A549 (cell line): Measurements from ENCODE around the gene AGRP. TPM values are rescaled to one million over a fixed set of nuclear protein-coding genes. Genes with fewer than 3 reads are reported as not detected.

ENCODE experiments used
- ATAC-seq, 2 experiments: fragments of 200-7000 bp in 1 of 2; fragments of >200 bp in 1 of 2; cut with Nextera tagmentation in 1 of 2; cut with Tn5 transposase in 1 of 2; 3 replicates each; pipeline versions ENCODE4 v1.8.0 to v1.9.1; 2018 to 2020; ENCODE audit warnings: mild to moderate bottlenecking in 1 of 2, moderate library complexity in 1 of 2
- CTCF ChIA-PET: fragments of 300-600 bp; sonication (Branson Sonifier 250); formaldehyde crosslinking; extraction: SDS; loops from one replicate; lab custom pipeline; 2021; ENCODE audit warnings: antibody characterized with exemption, inconsistent platforms; lab: Yijun Ruan, JAX
- POLR2A ChIA-PET: fragments of 350-600 bp; formaldehyde crosslinking; extraction: SDS; loops from one replicate; lab custom pipeline; 2021; ENCODE audit warnings: antibody characterized with exemption, inconsistent platforms; lab: Yijun Ruan, JAX
- DNase-seq, 2 experiments: peaks; one replicate each; pipeline versions ENCODE4 v3.0.0 to v3.0.0-alpha.2; 2011 to 2016; ENCODE audit warnings: low read depth in 1 of 2, low spot score in 1 of 2
- FAIRE-seq: peaks from 2 replicates; lab custom pipeline; 2011; peaks lifted over from hg19 to GRCh38; lab: Jason Lieb, UNC
- H3K27ac ChIP-seq, 2 experiments: fragments of >200 bp; sonication (Bioruptor Twin); formaldehyde crosslinking; 3 replicates each; pipeline ENCODE4 v1.5.1; 2016 to 2017
- H3K4me1 ChIP-seq: fragments of >200 bp; sonication (Bioruptor Twin); formaldehyde crosslinking; 3 replicates; pipeline ENCODE4 v1.6.1; 2016
- H3K4me2 ChIP-seq: fragments of >200 bp; sonication (Bioruptor Twin); formaldehyde crosslinking; 3 replicates; pipeline ENCODE4 v1.6.1; 2016
- H3K4me3 ChIP-seq: fragments of >200 bp; sonication (Bioruptor Twin); formaldehyde crosslinking; 3 replicates; pipeline ENCODE4 v1.5.1; 2016
- H3K9me3 ChIP-seq: fragments of >200 bp; sonication (Bioruptor Twin); formaldehyde crosslinking; 3 replicates; pipeline ENCODE4 v1.6.1; 2016
- BCL3 ChIP-seq: fragments of >200 bp; sonication (Bioruptor Twin); formaldehyde crosslinking; IDR thresholded peaks from 3 replicates; pipeline ENCODE4 v1.6.1; 2016
- CHD2 ChIP-seq: fragments of 150-350 bp; IDR thresholded peaks from 2 replicates; pipeline ENCODE4 v1.6.1; 2014; ENCODE audit warnings: low read length; ENCODE audit not compliant: partially characterized antibody
- EHMT2 ChIP-seq: fragments of 200-600 bp; sonication (generic); IDR thresholded peaks from 2 replicates; pipeline ENCODE4 v1.6.1; 2016; ENCODE audit warnings: antibody characterized with exemption, low read depth, mild to moderate bottlenecking, moderate library complexity
- EP300 ChIP-seq, 2 experiments: fragments of >200 bp; sonication (Bioruptor Twin); formaldehyde crosslinking; IDR thresholded peaks; 2 replicates in 1 of 2; 3 replicates in 1 of 2; pipeline ENCODE4 v1.6.1; 2016 to 2017
- FOSL2 ChIP-seq, 2 experiments: fragments of 450-650 bp in 1 of 2; fragments of >200 bp in 1 of 2; sonication (Bioruptor Twin) in 1 of 2; formaldehyde crosslinking; IDR thresholded peaks; 2 replicates each; pipeline versions ENCODE4 v1.5.0 to v1.6.1; 2016 to 2020; ENCODE audit warnings: mild to moderate bottlenecking in 1 of 2, moderate library complexity in 1 of 2
- HEYL ChIP-seq: fragments of 250-450 bp; sonication (Bioruptor Pico); IDR thresholded peaks from 2 replicates; pipeline ENCODE4 v1.8.0; 2021; ENCODE audit warnings: mild to moderate bottlenecking, moderate library complexity
- JUN ChIP-seq, 2 experiments: fragments of >200 bp; sonication (Bioruptor Twin); formaldehyde crosslinking; IDR thresholded peaks; 2 replicates in 1 of 2; 3 replicates in 1 of 2; pipeline ENCODE4 v1.6.1; 2016 to 2017
- KDM5A ChIP-seq: fragments of 200-600 bp; sonication (generic); IDR thresholded peaks from 2 replicates; pipeline ENCODE4 v1.6.1; 2016; ENCODE audit warnings: antibody characterized with exemption, mild to moderate bottlenecking
- MAX ChIP-seq: IDR thresholded peaks from 2 replicates; pipeline ENCODE4 v1.6.1; 2012
- RAD21 ChIP-seq, 2 experiments: fragments of >200 bp in 1 of 2; sonication (Bioruptor Twin) in 1 of 2; formaldehyde crosslinking in 1 of 2; IDR thresholded peaks in 1 of 2; conservative IDR thresholded peaks in 1 of 2; 2 replicates in 1 of 2; 3 replicates in 1 of 2; pipeline ENCODE4 v1.6.1; 2012 to 2018; ENCODE audit warnings: inconsistent platforms in 1 of 2
- RFX5 ChIP-seq: fragments of 450-650 bp; IDR thresholded peaks from 2 replicates; pipeline ENCODE4 v1.7.1; 2014; ENCODE audit warnings: antibody characterized with exemption, mild to moderate bottlenecking, moderate library complexity
- RNF2 ChIP-seq: fragments of 200-600 bp; sonication (generic); IDR thresholded peaks from 2 replicates; pipeline ENCODE4 v1.6.1; 2016; ENCODE audit warnings: low read depth, mild to moderate bottlenecking, antibody characterized with exemption, moderate library complexity, borderline replicate concordance
- ZC3H11A ChIP-seq: fragments of 450-650 bp; IDR thresholded peaks from 2 replicates; pipeline ENCODE4 v1.6.1; 2014; ENCODE audit warnings: antibody characterized with exemption, mild to moderate bottlenecking
- ZFP36 ChIP-seq: fragments of 450-650 bp; IDR thresholded peaks from 2 replicates; pipeline ENCODE4 v1.6.1; 2014; ENCODE audit warnings: borderline replicate concordance; ENCODE audit not compliant: partially characterized antibody
- ZNF302 ChIP-seq: fragments of 250-450 bp; sonication (Bioruptor Pico); IDR thresholded peaks from 2 replicates; pipeline ENCODE4 v1.9.0; 2021; ENCODE audit warnings: inconsistent platforms, mild to moderate bottlenecking, moderate library complexity
- WGBS: methylation state at CpG from one replicate; pipeline ENCODE4 v1.1.6; 2017; ENCODE audit errors: missing lambda C conversion rate; 5-methylcytosine and 5-hydroxymethylcytosine counted together
- polyA plus RNA-seq, 4 experiments: library from polyadenylated mRNA; depleted of rRNA in 3 of 4; stranded (reverse); fragments of >200 nt; fragmentation: RNase III in 1 of 4; extraction: RNeasy Plus Mini Kit Qiagen cat#74134 plus additional on column Dnase treatment in 1 of 4; gene quantifications; 2 replicates in 3 of 4; 3 replicates in 1 of 4; pipeline ENCODE4 v1.2.3, GENCODE V29; 2011 to 2017
- TF ChIP-seq, protein P1 (sequence below): IDR thresholded peaks from 2 replicates; pipeline ENCODE4 v1.6.1; 2012

AGRP gene
- polyA plus RNA-seq, 2 of the 4 experiments (the other 2 are of a cell fraction) = not detected

DNA sequence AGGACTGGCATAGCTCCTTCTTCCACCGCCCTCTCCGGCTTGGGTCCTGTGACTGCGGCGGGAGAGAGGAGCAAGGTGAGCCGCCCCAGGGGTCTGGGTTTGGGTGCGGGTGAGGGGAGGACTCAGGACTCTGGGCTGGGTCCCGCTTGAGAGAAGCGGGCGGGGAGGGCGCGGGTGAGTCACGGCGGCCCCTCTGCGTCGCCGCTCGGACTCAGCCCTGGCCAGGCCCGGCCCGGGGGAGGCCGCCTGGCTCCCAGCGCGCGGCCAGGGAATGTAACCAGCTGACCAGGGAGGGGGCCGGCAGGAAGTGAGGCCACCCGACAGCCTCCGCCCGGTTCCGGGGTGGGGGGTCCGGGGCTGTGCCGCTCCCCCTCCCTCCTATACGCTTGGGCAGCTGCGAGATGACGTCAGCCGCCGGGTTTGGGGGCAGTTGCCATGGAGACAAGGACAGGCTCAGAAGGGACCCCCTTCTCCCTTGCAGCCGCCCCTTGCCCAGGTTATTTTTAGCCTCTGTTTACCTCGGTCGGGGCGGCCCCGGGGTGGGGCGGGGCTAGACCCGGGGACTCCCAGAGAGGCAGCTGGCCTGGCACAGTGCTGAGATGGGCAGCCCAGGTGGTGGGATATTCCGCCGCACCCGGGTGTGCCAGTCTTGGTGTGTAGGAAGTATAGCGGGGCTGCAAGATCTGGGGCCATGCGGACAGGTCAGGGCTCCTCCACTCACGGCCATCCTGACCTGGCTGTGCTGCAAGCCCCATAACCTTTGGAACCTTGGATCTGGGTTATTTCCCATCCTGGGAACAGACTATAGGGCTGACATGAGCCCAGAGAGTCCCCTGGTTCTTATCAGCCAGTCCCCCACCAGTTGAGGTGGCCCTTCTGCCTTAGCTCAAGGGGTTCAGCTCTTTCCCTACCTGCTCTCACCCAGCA, 46.9 kb upstream of the AGRP start:
- WGBS = 29% methylated on average over 20 of the region's 48 CpGs
- Histone ChIP-seq H3K27ac (peak overlapping the region; percentile 81 to 93), H3K4me2 (peak overlapping the region; percentile 89), H3K4me1 (peaks cover 43% of the 10 kb centered on the region), H3K9me3 (no peaks in the 10 kb centered on the region), H3K4me3 (peak overlapping the region; percentile 73)
- ChIA-PET CTCF (interaction anchor here (0.6 to 22.1 kb wide), 10 partner anchors 7 to 137 kb away, joined by 3 to 301 read pairs (median 6); partner anchors contain the start of genes ATP6V0D1, CARMIL2 and CTCF), POLR2A (interaction anchor here (0.7 to 1.2 kb wide), 3 partner anchors 9 to 130 kb away, joined by 4 to 5 read pairs (median 4); partner anchors contain the start of gene ACD)
- FAIRE-seq (no peak), ATAC-seq (peak; percentile 17 to 60; a peak in 3 of 6 replicates), DNase-seq (no peak)
- TF ChIP-seq HEYL (no peak), BCL3 (0 out of 3 replicates have a peak, but pooled peaks have one; percentile 33), EP300 (IDR thresholded peaks at IDR 0.05) (no peak), JUN (IDR thresholded peaks at IDR 0.05) (0 out of 5 replicates have a peak, but pooled peaks of 1 of the 2 experiments have one; percentile 42), KDM5A (no peak), RNF2 (no peak), ZC3H11A (no peak), RAD21 (conservative IDR thresholded peaks at IDR 0.05 in 1 of 2, IDR thresholded peaks at IDR 0.05 in 1 of 2) (no peak), EHMT2 (no peak), CHD2 (no peak), RFX5 (no peak), FOSL2 (IDR thresholded peaks at IDR 0.05) (no peak), FOSL2 (CRISPR knock-in tag; IDR thresholded peaks at IDR 0.05) (peak; percentile 55)
- TF ChIP-seq, protein P1, sequence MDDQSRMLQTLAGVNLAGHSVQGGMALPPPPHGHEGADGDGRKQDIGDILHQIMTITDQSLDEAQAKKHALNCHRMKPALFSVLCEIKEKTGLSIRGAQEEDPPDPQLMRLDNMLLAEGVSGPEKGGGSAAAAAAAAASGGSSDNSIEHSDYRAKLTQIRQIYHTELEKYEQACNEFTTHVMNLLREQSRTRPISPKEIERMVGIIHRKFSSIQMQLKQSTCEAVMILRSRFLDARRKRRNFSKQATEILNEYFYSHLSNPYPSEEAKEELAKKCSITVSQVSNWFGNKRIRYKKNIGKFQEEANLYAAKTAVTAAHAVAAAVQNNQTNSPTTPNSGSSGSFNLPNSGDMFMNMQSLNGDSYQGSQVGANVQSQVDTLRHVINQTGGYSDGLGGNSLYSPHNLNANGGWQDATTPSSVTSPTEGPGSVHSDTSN = no peak

DNA sequence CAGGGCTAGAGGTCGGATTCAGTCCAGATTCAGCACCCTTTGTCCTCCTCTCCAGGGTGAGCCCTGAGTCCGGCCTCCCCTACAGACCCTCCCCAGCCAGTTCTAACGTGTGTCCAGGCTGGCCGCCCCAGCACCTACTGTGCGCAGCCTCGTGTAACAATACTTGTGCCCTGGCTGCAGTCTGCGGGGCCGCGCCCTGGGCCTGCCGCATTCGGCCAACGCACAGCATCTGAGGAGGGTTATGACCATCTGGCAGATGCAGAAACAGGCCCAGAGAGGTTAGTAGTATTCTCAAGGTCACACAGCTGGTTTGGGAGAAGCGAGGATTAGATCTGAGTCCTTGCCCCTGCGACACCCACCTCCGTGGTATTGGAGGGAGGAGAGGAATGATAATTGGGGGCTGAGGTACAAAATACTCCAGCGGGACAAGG, 46.2 kb upstream of the AGRP start:
- WGBS = 7% methylated on average over 7 of the region's 16 CpGs
- peaks cover 50% of the 10 kb centered on the region for H3K4me1 ChIP-seq
- H3K4me2 ChIP-seq = peak overlapping the region; percentile 89
- CTCF ChIA-PET = interaction anchor here (0.9 to 22.1 kb wide), 8 partner anchors 7 to 138 kb away, joined by 3 to 301 read pairs (median 8); partner anchors contain the start of genes ATP6V0D1, CARMIL2 and CTCF
- peak overlapping the region; percentile 81 to 93 for H3K27ac ChIP-seq
- POLR2A ChIA-PET = interaction anchor here (0.7 to 1.2 kb wide), 3 partner anchors 8 to 130 kb away, joined by 4 to 5 read pairs (median 4); partner anchors contain the start of gene ACD
- DNase-seq (no peak), ATAC-seq (peak; percentile 14 to 29; a peak in 3 of 6 replicates), FAIRE-seq (no peak)
- no peaks in the 10 kb centered on the region for H3K9me3 ChIP-seq
- H3K4me3 ChIP-seq = peak overlapping the region; percentile 73
- TF ChIP-seq JUN (IDR thresholded peaks at IDR 0.05) = peak in 1 of 2 experiments; percentile 31; a peak in 1 of 5 replicates
- TF ChIP-seq MAX = peak; percentile 31; the same call in 1 of the 2 replicates
- TF ChIP-seq ZFP36 = peak; percentile 76
- no peak for TF ChIP-seq ZNF302 (CRISPR knock-in tag)
